ENCODE measurements around the gene SPIRE1.

SPIRE1 gene

GRCh38 chr18:12443551-12443950 is 214.4 kb downstream of the SPIRE1 start:
- no peak for DNase-seq (ENCODE audit: low read depth in 2 of 2)

DNA sequence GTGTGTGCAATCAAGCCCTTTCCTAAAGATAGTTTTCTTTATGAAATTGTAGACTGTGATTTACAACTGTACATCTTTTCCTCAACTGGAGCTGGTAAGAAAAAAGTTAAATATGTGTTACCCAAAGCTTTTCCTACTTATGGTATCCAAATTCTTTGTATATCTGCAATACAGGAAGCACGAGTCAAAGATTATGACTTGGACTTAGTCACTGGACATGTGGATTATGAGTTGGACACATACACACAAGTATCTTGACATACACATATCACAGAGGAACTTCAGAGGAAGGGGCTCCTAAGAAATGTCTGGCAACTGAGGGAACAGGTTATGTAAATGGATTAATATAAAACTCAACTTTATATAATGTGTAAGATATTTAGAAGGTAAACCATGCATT is 215.0 kb downstream of the SPIRE1 start:
- no peak for DNase-seq (ENCODE audit: low read depth in 2 of 2)

- DNase-seq (ENCODE audit: low read depth in 2 of 2): no peak
Observed at GRCh38 chr18:12441475-12442034, 216.4 kb downstream of the SPIRE1 start.

DNA sequence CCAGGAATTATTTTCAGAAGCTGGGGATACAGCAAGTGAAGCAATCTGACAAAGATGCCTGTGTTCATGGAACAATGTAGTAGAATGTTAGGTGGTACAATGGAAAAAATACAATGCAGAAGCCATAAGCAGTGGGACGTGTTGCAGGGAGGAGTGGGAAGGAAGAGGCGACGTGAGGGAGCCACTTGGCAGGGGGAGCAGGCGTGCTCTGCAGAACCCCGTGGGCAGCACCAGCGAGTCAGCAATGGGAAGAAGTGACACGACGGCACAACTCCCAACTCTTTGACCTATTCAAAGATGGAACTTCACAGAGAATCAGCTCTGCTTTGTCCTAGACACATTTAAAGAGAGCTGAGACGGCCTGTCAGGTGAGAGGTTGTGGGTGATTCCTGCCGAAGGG is 219.7 kb downstream of the SPIRE1 start:
- DNase-seq (ENCODE audit: low read depth in 2 of 2): no peak

- no peak for DNase-seq (ENCODE audit: low read depth in 2 of 2)
Observed at GRCh38 chr18:12435867-12436266, 222.0 kb downstream of the SPIRE1 start.

GRCh38 chr18:12434541-12434929 is 223.4 kb downstream of the SPIRE1 start:
- no peak for DNase-seq (ENCODE audit: low read depth in 2 of 2)

- DNase-seq (ENCODE audit: low read depth in 2 of 2): no peak
Observed at GRCh38 chr18:12433829-12434540, 223.9 kb downstream of the SPIRE1 start.

DNA sequence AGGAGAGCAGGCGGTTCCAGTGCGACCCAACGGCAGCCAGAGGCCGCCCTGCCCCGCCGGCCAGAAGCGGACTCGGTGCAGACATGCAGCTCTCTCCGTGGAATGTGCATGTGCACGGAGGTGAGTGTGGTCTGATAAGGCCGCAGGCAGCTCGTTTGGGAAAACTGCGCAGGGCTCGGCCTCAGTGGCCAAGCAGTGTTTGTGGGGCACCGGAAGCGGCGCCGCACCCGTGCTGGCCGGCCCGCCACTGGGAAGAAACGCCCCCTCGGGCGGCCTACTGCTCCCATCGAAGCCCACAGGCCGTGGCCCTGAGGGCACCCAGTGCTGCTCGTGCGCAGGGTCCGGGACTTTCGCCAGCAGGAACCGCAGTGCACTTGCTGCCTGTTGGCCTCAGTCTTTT is 225.0 kb downstream of the SPIRE1 start:
- no peak for DNase-seq (ENCODE audit: low read depth in 2 of 2)

GRCh38 chr18:12432196-12432595 is 225.7 kb downstream of the SPIRE1 start:
- DNase-seq (ENCODE audit: low read depth in 2 of 2): no peak

DNA sequence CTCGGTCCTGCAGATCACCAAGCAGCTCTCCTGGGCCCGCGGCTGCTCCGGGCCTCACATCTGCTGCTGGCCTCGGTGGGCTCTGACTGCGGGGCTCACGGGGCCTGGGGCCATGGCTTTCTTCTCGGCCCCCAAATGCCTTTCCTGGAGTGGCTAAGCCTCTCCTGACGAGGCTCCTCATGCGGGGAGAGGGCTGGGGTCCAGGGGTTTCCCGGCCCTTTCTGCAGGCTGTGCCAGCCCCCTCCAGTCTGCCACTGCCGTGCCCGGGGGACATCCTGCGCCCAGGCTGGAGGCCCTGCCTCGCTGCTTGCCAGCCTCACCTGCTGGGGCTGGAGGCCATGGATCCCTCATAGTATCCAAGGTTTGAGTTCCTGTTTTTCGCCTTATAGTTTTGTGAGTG is 226.3 kb downstream of the SPIRE1 start:
- no peak for DNase-seq (ENCODE audit: low read depth in 2 of 2)

DNA sequence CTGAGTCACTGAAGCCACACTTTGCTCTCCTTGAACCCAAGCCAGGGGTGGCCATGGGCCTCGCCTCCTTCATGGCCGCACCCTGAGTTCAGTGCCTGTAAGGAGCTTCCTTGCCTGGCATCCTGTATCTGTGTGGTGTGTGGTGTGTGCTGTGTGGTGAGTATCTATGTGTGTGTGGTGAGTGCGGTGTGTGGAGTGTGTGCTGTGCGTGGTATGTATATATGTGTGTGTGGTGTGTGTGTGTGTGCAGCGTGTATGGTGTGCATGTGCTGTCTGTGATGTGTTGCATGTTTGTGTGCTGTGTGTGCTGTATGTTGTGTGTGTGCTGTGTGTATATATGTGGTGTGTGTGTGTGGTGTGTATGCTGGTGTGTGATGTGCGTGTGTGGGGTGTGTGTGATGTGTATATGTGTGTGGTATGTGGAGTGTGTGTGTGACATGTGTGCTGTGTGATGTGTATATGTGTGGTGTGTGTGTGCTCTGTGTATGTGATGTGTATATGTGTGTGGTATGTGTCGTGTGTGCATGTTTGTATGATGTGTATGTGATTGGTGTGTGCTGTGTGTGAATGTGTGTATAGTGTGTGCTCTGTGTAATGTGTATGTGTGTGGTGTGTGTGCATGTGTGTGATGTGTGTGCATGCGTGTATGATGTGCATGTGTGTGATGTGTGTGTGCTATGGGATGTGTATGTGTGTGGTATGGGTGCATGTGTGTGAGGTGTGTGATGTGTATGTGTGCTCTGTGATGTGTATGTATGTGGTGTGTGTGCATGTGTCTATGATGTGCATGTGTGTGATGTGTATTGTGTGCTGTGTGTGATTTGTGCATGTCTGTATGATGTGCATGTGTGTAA is 227.5 kb downstream of the SPIRE1 start:
- DNase-seq (ENCODE audit: low read depth in 2 of 2): no peak

- DNase-seq (ENCODE audit: low read depth in 2 of 2): no peak
Observed at GRCh38 chr18:12429556-12429955, 228.4 kb downstream of the SPIRE1 start.

GRCh38 chr18:12428923-12429322 is 229.0 kb downstream of the SPIRE1 start:
- no peak for DNase-seq (ENCODE audit: low read depth in 2 of 2)

DNA sequence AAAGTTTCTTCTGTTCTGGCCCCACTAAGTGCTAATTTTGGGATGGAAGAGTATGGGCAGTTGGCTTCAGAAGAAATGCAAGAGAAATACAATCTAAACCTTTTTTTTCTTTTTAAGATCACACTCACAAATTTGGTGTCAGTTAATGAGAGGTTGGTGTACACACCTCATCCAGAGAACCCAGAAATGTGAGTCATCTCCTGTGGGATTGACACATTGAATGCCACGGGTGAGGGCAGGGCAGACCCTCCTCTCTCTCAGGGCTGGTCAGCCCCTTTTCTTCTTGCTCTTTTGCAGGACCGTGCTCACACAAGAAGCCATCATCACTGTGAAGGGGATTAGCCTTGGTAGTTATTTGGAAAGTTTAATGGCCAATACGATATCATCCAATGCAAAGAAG is 231.0 kb downstream of the SPIRE1 start:
- DNase-seq (ENCODE audit: low read depth in 2 of 2): no peak

DNA sequence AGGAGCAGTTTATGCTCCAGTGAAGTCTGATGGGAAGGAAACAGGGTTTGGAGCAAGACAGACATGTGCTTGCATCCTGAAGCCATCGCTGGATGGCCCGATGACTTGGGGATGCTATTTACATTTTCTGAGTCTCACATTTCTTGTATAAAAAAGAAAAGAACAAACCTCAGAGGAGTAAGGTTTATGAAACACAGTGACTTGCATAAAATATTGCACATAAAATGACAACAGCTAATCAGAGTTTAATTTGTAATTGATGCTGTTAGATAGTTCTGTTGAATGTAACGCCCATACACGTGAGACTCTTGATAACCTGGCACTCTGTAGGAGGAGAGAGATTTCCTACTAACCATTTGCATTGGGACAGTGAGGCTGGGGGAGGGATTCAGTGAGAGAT is 233.7 kb downstream of the SPIRE1 start:
- no peak for DNase-seq (ENCODE audit: low read depth in 2 of 2)

DNA sequence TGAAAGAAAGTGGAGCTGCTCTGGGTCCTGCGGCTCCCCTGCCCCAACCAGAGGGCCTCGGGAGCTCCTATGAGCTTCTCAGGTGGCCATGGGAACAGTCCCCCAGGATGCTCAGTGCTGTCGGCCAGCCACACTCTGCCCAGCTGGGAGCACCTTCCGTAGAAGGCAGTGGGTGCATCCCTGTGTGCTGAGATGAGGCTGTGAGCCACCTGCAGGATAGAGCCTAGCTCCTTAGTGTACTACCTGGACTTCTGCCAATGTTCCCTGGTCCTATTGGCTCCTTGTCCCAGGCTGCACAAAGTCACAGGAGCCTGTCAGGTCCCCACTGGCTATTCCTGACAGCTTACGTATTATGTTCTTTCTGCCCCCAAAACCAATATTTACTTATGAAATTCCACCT is 234.1 kb downstream of the SPIRE1 start:
- DNase-seq (ENCODE audit: low read depth in 2 of 2): no peak

- DNase-seq (ENCODE audit: low read depth in 2 of 2): no peak
Observed at GRCh38 chr18:12423393-12423792, 234.5 kb downstream of the SPIRE1 start.

DNA sequence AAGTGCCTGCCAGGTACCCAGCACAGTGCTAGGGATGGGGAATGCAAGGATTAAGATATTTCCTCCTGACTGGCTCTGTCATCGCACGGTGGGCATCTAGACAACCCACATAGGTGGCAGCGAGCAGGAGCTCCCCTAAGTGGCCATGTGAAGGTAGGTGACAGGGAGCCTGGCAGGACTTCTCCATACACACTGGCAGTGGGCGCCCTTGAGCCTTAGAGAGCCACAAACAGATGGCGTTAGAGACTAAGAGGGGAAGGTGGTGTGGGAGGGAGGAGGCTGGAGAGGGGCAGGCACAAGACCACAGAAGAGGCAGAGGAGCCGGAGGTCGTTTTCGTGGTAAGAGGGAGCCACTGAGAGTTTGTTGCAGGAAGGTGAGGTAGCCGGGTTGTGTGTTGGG is 235.0 kb downstream of the SPIRE1 start:
- no peak for DNase-seq (ENCODE audit: low read depth in 2 of 2)

- no peak for DNase-seq (ENCODE audit: low read depth in 2 of 2)
Observed at GRCh38 chr18:12421732-12422131, 236.2 kb downstream of the SPIRE1 start.

GRCh38 chr18:12420821-12421421 is 237.0 kb downstream of the SPIRE1 start:
- no peak for DNase-seq (ENCODE audit: low read depth in 2 of 2)

- DNase-seq (ENCODE audit: low read depth in 2 of 2): no peak
Observed at GRCh38 chr18:12417687-12418086, 240.2 kb downstream of the SPIRE1 start.

DNA sequence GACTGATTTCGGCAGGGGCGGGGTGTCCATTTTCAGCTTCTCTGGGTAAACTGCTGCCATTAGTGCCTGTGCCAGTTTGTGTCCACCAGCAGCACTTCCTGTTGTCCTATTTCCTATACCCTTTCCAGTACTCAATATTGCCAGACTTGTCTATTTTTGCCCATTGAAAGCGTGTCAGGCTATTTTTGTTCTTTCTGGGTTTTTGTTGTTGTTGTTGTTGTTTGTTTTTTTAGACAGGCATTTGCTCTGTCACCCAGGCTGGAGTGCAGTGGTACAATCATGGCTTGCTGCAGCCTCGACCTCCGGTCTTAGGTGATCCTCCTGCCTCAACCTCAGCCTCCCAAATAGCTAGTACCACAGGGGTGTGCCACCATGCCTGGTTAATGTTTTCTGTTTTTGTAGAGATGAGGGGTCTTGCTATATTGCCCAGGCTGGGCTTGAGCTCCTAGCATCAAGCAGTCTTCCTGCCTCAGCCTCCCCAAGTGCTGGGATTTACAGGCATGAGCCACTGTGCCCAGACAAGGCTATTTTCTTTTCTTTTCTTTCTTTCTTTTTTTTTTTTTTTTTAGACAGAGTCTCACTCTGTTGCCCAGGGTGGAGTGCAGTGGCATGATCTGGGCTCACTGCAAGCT is 241.7 kb downstream of the SPIRE1 start:
- DNase-seq (ENCODE audit: low read depth in 2 of 2): no peak

Data from stimulated activated CD4-positive, alpha-beta T cell treated with anti-CD3 and anti-CD28 coated beads, Interleukin-15, amount 100 ng/mL, for 48 hours (primary cell).